HepG2 (cell line): ENCODE results near the gene IL1RL2. TPM values are rescaled to one million over a fixed set of nuclear protein-coding genes. Genes with fewer than 3 reads are reported as not detected.

Source experiments
- ATAC-seq: fragments of 200-7000 bp; cut with Tn5 transposase; 3 replicates; pipeline ENCODE4 v1.9.1; 2020; ENCODE audit warnings: mild to moderate bottlenecking, moderate library complexity
- BruUV-seq: library from RNA; stranded (reverse); fragments of 400-500 nt; replicated peaks from 2 replicates; lab custom pipeline; 2021; lab: Mats Ljungman, UMichigan
- CTCF ChIA-PET: fragments of 300-600 bp; formaldehyde crosslinking; extraction: SDS; loops from one replicate; lab custom pipeline; 2021; ENCODE audit warnings: low total read pairs, inconsistent platforms, low intra/inter-chr PET ratio; lab: Yijun Ruan, JAX
- POLR2A ChIA-PET: fragments of 350-600 bp; sonication (Branson Sonifier 250); formaldehyde crosslinking; loops from one replicate; lab custom pipeline; 2020; ENCODE audit warnings: antibody characterized with exemption, inconsistent platforms; lab: Yijun Ruan, JAX
- DNase-seq: peaks from one replicate; pipeline ENCODE4 v3.0.0-alpha.2; 2015; ENCODE audit warnings: low spot score
- FAIRE-seq: peaks from 3 replicates; lab custom pipeline; 2011; peaks lifted over from hg19 to GRCh38; lab: Jason Lieb, UNC
- H2AFZ ChIP-seq: one replicate; pipeline ENCODE4 v1.6.1; 2011; ENCODE audit warnings: low read length, inconsistent platforms
- H3K27ac ChIP-seq: fragments of 300-600 bp; 3 replicates; pipeline ENCODE4 v1.8.0; 2011; ENCODE audit warnings: mixed run types, mild to moderate bottlenecking, mixed read lengths, low read length, inconsistent platforms; ENCODE audit not compliant: insufficient read depth; ENCODE audit errors: extremely low read length
- H3K27me3 ChIP-seq, 2 experiments: fragments of 200-600 bp in 1 of 2; 2 replicates in 1 of 2; 3 replicates in 1 of 2; pipeline versions ENCODE4 v1.6.0 to v1.8.0; 2011; ENCODE audit warnings: low read length in 2 of 2, mild to moderate bottlenecking in 2 of 2, moderate library complexity in 2 of 2, inconsistent platforms in 1 of 2; ENCODE audit not compliant: insufficient read depth in 2 of 2, control insufficient read depth in 1 of 2
- H3K36me3 ChIP-seq, 2 experiments: fragments of 200-600 bp in 1 of 2; replicated peaks in 1 of 2; 2 replicates in 1 of 2; 3 replicates in 1 of 2; pipeline versions ENCODE4 v1.5.1 to v1.8.0; 2011; ENCODE audit warnings: low read length in 2 of 2, inconsistent platforms in 1 of 2; ENCODE audit not compliant: insufficient read depth in 2 of 2, control insufficient read depth in 1 of 2
- H3K4me1 ChIP-seq: 2 replicates; pipeline ENCODE4 v1.5.1; 2012; ENCODE audit warnings: low read length, inconsistent platforms; ENCODE audit not compliant: insufficient read depth
- H3K4me2 ChIP-seq: 2 replicates; pipeline ENCODE4 v1.6.0; 2011; ENCODE audit warnings: low read depth, low read length, inconsistent platforms
- H3K4me3 ChIP-seq, 3 experiments: fragments of 200-600 bp in 1 of 3; sonication (generic), shearing (Covaris generic) in 1 of 3; replicated peaks in 1 of 3; 2 replicates each; pipeline ENCODE4 v1.5.1; 2011 to 2016; ENCODE audit warnings: low read length in 3 of 3, inconsistent platforms in 2 of 3, low read depth in 2 of 3, mild to moderate bottlenecking in 2 of 3, control low read depth in 1 of 3, mixed read lengths in 1 of 3; ENCODE audit not compliant: insufficient read depth in 1 of 3
- H3K79me2 ChIP-seq: one replicate; pipeline ENCODE4 v1.6.1; 2011; ENCODE audit warnings: low read length, inconsistent platforms; ENCODE audit not compliant: insufficient read depth
- H3K9ac ChIP-seq: 2 replicates; pipeline ENCODE4 v1.6.0; 2011; ENCODE audit warnings: mild to moderate bottlenecking, low read depth, low read length, inconsistent platforms; ENCODE audit not compliant: insufficient read depth
- H3K9me3 ChIP-seq: 2 replicates; pipeline ENCODE4 v1.5.1; 2012; ENCODE audit warnings: mild to moderate bottlenecking, low read length
- H4K20me1 ChIP-seq: 2 replicates; pipeline ENCODE4 v1.6.0; 2011; ENCODE audit warnings: inconsistent platforms, mild to moderate bottlenecking, low read length, moderate library complexity; ENCODE audit not compliant: insufficient read depth
- BRD4 ChIP-seq: sonication (generic); formaldehyde crosslinking; IDR thresholded peaks from 2 replicates; pipeline ENCODE4 v1.4.0; 2020; ENCODE audit warnings: missing genetic modification reagents
- CREM ChIP-seq, 2 experiments: sonication (generic) in 1 of 2; formaldehyde crosslinking in 1 of 2; IDR thresholded peaks; 2 replicates each; pipeline versions ENCODE4 v1.4.0 to v1.6.1; 2016 to 2020; ENCODE audit warnings: antibody characterized with exemption in 1 of 2, mild to moderate bottlenecking in 1 of 2, missing genetic modification reagents in 1 of 2
- EED ChIP-seq: sonication (generic); formaldehyde crosslinking; IDR thresholded peaks from 2 replicates; pipeline ENCODE4 v1.5.0; 2020; ENCODE audit warnings: mild to moderate bottlenecking, missing genetic modification reagents
- EP300 ChIP-seq, 3 experiments: sonication (generic) in 1 of 3; formaldehyde crosslinking in 1 of 3; IDR thresholded peaks; 2 replicates each; pipeline versions ENCODE4 v1.5.1 to v1.6.1; 2011 to 2020; ENCODE audit warnings: low read depth in 2 of 3, low read length in 2 of 3, borderline replicate concordance in 1 of 3, improper control_type of control experiment in 1 of 3, mild to moderate bottlenecking in 1 of 3, missing genetic modification reagents in 1 of 3, moderate library complexity in 1 of 3
- HNRNPL ChIP-seq: fragments of 200-400 bp; formaldehyde crosslinking; IDR thresholded peaks from 2 replicates; pipeline ENCODE4 v1.6.1; 2017; ENCODE audit warnings: mild to moderate bottlenecking, low read depth, low read length
- IRF2 ChIP-seq: IDR thresholded peaks from 2 replicates; pipeline ENCODE4 v1.6.1; 2018; ENCODE audit warnings: missing genetic modification reagents, missing compliant biosample characterization
- PCBP1 ChIP-seq: fragments of 200-400 bp; formaldehyde crosslinking; IDR thresholded peaks from 2 replicates; pipeline ENCODE4 v1.6.1; 2017; ENCODE audit warnings: mild to moderate bottlenecking, low read depth, low read length, borderline replicate concordance
- PHF5A ChIP-seq: IDR thresholded peaks from one replicate; pipeline ENCODE4 v1.6.1; 2018; ENCODE audit warnings: low read depth, missing genetic modification reagents; ENCODE audit not compliant: unreplicated experiment
- PITX1 ChIP-seq: sonication (generic); formaldehyde crosslinking; IDR thresholded peaks from 2 replicates; pipeline ENCODE4 v1.5.1; 2020; ENCODE audit warnings: mild to moderate bottlenecking, missing genetic modification reagents
- RARA ChIP-seq: IDR thresholded peaks from 2 replicates; pipeline ENCODE4 v1.6.1; 2016; ENCODE audit warnings: missing genetic modification reagents, missing compliant biosample characterization
- SMC3 ChIP-seq: IDR thresholded peaks from 2 replicates; pipeline ENCODE4 v1.6.1; 2011; ENCODE audit warnings: low read length, improper control_type of control experiment
- SOX13 ChIP-seq, 3 experiments: fragments of 450-650 bp in 1 of 3; sonication (generic) in 1 of 3; formaldehyde crosslinking in 1 of 3; IDR thresholded peaks in 2 of 3; conservative IDR thresholded peaks in 1 of 3; 2 replicates each; pipeline versions ENCODE4 v1.5.0 to v1.6.1; 2016 to 2020; ENCODE audit warnings: antibody characterized with exemption in 1 of 3, mild to moderate bottlenecking in 1 of 3, missing compliant biosample characterization in 1 of 3, missing genetic modification reagents in 1 of 3, moderate library complexity in 1 of 3
- TP53 ChIP-seq: sonication (generic); formaldehyde crosslinking; conservative IDR thresholded peaks from 2 replicates; pipeline ENCODE4 v1.4.0; 2020; ENCODE audit warnings: missing genetic modification reagents
- ZBTB3 ChIP-seq: sonication (generic); formaldehyde crosslinking; IDR thresholded peaks from 2 replicates; pipeline ENCODE4 v1.4.0; 2020; ENCODE audit warnings: low read depth, mild to moderate bottlenecking, moderate library complexity, missing genetic modification reagents, borderline replicate concordance
- ZMYM2 ChIP-seq: sonication (generic); formaldehyde crosslinking; IDR thresholded peaks from 2 replicates; pipeline ENCODE4 v1.8.0; 2022; ENCODE audit warnings: mild to moderate bottlenecking, missing genetic modification reagents
- WGBS: methylation state at CpG from one replicate; pipeline ENCODE4 v1.1.6; 2017; ENCODE audit warnings: low lambda C conversion rate; 5-methylcytosine and 5-hydroxymethylcytosine counted together
- in situ Hi-C: cut with HindIII; loops from 2 replicates; pipeline ENCODE4 v1.10.0; 2017; ENCODE audit warnings: low pct_unique_long_range_greater_than_20kb; ENCODE audit not compliant: extremely low pct_ligation_motif_present
- intact Hi-C: fragments of 100-400 bp; cut with micrococcal nuclease; formaldehyde crosslinking; loops from one replicate; pipeline ENCODE4 v1.10.0; 2022; ENCODE audit not compliant: unreplicated experiment
- polyA plus RNA-seq, 8 experiments: library from polyadenylated mRNA; depleted of rRNA in 3 of 8; stranded (reverse) in 7 of 8; unstranded in 1 of 8; fragments of >200 nt; fragmentation: Illumina TruSeq in 4 of 8; extraction: Trizol in 4 of 8; gene quantifications; 2 replicates each; pipeline versions ENCODE4 v1.2.1 to v1.2.3, GENCODE V29; 2011 to 2016; ENCODE audit warnings: low read depth in 4 of 8, missing spikeins in 1 of 8, mixed read lengths in 1 of 8; ENCODE audit not compliant: insufficient read depth in 1 of 8
- total RNA-seq, 5 experiments: library from RNA; depleted of rRNA; stranded (reverse); fragments of >200 nt; fragmentation: Illumina TruSeq; extraction: Trizol; gene quantifications; 2 replicates each; pipeline ENCODE4 v1.2.3, GENCODE V29; 2016; ENCODE audit warnings: low read depth in 1 of 5
- TF ChIP-seq, protein P1 (sequence below): IDR thresholded peaks from 2 replicates; pipeline ENCODE4 v1.6.1; 2012; ENCODE audit warnings: low read depth, low read length, improper control_type of control experiment
- TF ChIP-seq, protein P2 (sequence below): sonication (generic); formaldehyde crosslinking; IDR thresholded peaks from 2 replicates; pipeline ENCODE4 v1.8.0; 2022; ENCODE audit warnings: missing genetic modification reagents, mild to moderate bottlenecking, moderate library complexity, borderline replicate concordance
- TF ChIP-seq, protein P3 (sequence below): sonication (generic); formaldehyde crosslinking; IDR thresholded peaks from 2 replicates; pipeline ENCODE4 v1.5.1; 2020; ENCODE audit warnings: missing genetic modification reagents, mild to moderate bottlenecking, borderline replicate concordance
- TF ChIP-seq, protein P4 (sequence below): sonication (generic); formaldehyde crosslinking; IDR thresholded peaks from 2 replicates; pipeline ENCODE4 v1.4.0; 2020; ENCODE audit warnings: missing genetic modification reagents, low read depth, mild to moderate bottlenecking, borderline replicate concordance

Gene IL1RL2
- total and polyA plus RNA-seq, 2 of the 13 experiments (the other 11 are each of a cell fraction or from before 2014, with no cell fraction given) = 0.03 TPM; not detected in 1

DNA sequence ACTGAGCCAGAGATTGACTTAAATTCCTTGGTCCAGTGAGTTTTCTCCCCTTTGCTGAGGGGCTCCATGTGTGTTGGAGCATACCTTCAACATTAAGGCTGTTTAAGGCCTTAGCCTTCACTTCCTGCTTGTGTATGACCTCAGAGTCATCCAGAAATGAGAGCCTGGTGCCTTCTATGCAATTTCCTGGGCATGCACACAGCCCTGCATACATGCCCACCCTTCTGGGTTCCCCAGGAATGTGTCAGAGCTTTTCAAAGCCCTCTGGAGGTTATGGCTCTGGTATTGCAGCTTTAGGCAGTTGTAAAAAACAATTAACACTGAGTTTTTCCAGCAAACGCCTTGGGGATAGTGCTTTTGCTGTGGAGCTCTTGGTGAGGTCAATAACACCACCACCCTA is 27.5 kb upstream of the IL1RL2 start:
- ATAC-seq (no peak), FAIRE-seq (no peak), DNase-seq (peak; percentile 34)
- Histone ChIP-seq H3K9ac (no peak overlapping the region), H4K20me1 (no peaks in the 10 kb centered on the region), H2AFZ (no peak overlapping the region), H3K4me1 (peaks cover 55% of the 10 kb centered on the region), H3K27me3 (no peaks in the 10 kb centered on the region), H3K4me2 (no peak overlapping the region), H3K4me3 (no peak overlapping the region), H3K27ac (peak overlapping the region; percentile 2), H3K9me3 (no peaks in the 10 kb centered on the region), H3K79me2 (peaks cover 51% of the 10 kb centered on the region), H3K36me3 (peaks cover 23 to 63% of the 10 kb centered on the region in 2 experiments)
- intact Hi-C loops (no loop called here), in situ Hi-C loops (loop anchor here (5.0 kb wide), 1 partner anchor 137 kb away; no protein-coding TSS in a partner anchor)
- no TSS peak for BruUV-seq
- 67% methylated on average over 1 of the region's 1 CpG for WGBS
- POLR2A ChIA-PET = interaction anchor here (1.2 to 2.7 kb wide), 3 partner anchors 17 to 59 kb away, joined by 3 to 14 read pairs (median 5); partner anchors contain the start of gene IL1R1
- CTCF ChIA-PET = no interaction called here
- no peak for TF ChIP-seq PITX1
- no peak for TF ChIP-seq ZMYM2
- TF ChIP-seq SOX13 (IDR thresholded peaks at IDR 0.05) = no peak
- TF ChIP-seq SOX13 (CRISPR knock-in tag; conservative IDR thresholded peaks at IDR 0.05 in 1 of 2, IDR thresholded peaks at IDR 0.05 in 1 of 2) = no peak
- no peak for TF ChIP-seq EP300 (IDR thresholded peaks at IDR 0.05; ENCODE audit: low read depth in 2 of 2, low read length in 2 of 2)
- no peak for TF ChIP-seq EP300 (CRISPR knock-in tag; IDR thresholded peaks at IDR 0.05; ENCODE audit: borderline replicate concordance)
- TF ChIP-seq, protein P1, sequence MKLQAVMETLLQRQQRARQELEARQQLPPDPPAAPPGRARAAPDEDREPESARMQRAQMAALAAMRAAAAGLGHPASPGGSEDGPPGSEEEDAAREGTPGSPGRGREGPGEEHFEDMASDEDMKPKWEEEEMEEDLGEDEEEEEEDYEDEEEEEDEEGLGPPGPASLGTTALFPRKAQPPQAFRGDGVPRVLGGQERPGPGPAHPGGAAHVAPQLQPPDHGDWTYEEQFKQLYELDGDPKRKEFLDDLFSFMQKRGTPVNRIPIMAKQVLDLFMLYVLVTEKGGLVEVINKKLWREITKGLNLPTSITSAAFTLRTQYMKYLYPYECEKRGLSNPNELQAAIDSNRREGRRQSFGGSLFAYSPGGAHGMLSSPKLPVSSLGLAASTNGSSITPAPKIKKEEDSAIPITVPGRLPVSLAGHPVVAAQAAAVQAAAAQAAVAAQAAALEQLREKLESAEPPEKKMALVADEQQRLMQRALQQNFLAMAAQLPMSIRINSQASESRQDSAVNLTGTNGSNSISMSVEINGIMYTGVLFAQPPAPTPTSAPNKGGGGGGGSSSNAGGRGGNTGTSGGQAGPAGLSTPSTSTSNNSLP = no peak
- TF ChIP-seq, protein P2, sequence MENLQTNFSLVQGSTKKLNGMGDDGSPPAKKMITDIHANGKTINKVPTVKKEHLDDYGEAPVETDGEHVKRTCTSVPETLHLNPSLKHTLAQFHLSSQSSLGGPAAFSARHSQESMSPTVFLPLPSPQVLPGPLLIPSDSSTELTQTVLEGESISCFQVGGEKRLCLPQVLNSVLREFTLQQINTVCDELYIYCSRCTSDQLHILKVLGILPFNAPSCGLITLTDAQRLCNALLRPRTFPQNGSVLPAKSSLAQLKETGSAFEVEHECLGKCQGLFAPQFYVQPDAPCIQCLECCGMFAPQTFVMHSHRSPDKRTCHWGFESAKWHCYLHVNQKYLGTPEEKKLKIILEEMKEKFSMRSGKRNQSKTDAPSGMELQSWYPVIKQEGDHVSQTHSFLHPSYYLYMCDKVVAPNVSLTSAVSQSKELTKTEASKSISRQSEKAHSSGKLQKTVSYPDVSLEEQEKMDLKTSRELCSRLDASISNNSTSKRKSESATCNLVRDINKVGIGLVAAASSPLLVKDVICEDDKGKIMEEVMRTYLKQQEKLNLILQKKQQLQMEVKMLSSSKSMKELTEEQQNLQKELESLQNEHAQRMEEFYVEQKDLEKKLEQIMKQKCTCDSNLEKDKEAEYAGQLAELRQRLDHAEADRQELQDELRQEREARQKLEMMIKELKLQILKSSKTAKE (CRISPR knock-in tag) = no peak
- no peak for TF ChIP-seq CREM (IDR thresholded peaks at IDR 0.05)
- no peak for TF ChIP-seq CREM (CRISPR knock-in tag; IDR thresholded peaks at IDR 0.05)
- no peak for TF ChIP-seq RARA (CRISPR knock-in tag)
- TF ChIP-seq SMC3 = peak; percentile 24; the same call in 1 of the 2 replicates
- TF ChIP-seq, protein P3, sequence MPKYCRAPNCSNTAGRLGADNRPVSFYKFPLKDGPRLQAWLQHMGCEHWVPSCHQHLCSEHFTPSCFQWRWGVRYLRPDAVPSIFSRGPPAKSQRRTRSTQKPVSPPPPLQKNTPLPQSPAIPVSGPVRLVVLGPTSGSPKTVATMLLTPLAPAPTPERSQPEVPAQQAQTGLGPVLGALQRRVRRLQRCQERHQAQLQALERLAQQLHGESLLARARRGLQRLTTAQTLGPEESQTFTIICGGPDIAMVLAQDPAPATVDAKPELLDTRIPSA (CRISPR knock-in tag) = no peak
- no peak for TF ChIP-seq HNRNPL
- TF ChIP-seq, protein P4, sequence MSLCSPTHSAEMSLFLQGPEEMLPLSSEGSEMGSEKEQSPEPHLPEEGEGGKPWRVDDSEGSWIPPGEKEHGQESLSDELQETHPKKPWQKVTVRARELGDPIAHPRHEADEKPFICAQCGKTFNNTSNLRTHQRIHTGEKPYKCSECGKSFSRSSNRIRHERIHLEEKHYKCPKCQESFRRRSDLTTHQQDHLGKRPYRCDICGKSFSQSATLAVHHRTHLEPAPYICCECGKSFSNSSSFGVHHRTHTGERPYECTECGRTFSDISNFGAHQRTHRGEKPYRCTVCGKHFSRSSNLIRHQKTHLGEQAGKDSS (CRISPR knock-in tag) = no peak
- no peak for TF ChIP-seq ZBTB3 (CRISPR knock-in tag)
- no peak for TF ChIP-seq EED (CRISPR knock-in tag)
- TF ChIP-seq BRD4 (CRISPR knock-in tag) = no peak
- TF ChIP-seq IRF2 (CRISPR knock-in tag) = no peak
- TF ChIP-seq PCBP1 = no peak
- 0 out of 2 replicates have a peak, but pooled peaks have one; percentile 60 for TF ChIP-seq TP53 (CRISPR knock-in tag)
- TF ChIP-seq PHF5A = no peak
